ENCODE results near the gene CACNA1H. TPM values are rescaled to one million over a fixed set of nuclear protein-coding genes. Genes with fewer than 3 reads are reported as not detected.
"Not testable (repeated sequence)": the region's sequence is repeated elsewhere in the genome, so short reads cannot be mapped to it uniquely, and the experiment has no call there.

CACNA1H gene
- total RNA-seq, 1 donor from 2014 or later, result 6.7 TPM

DNA sequence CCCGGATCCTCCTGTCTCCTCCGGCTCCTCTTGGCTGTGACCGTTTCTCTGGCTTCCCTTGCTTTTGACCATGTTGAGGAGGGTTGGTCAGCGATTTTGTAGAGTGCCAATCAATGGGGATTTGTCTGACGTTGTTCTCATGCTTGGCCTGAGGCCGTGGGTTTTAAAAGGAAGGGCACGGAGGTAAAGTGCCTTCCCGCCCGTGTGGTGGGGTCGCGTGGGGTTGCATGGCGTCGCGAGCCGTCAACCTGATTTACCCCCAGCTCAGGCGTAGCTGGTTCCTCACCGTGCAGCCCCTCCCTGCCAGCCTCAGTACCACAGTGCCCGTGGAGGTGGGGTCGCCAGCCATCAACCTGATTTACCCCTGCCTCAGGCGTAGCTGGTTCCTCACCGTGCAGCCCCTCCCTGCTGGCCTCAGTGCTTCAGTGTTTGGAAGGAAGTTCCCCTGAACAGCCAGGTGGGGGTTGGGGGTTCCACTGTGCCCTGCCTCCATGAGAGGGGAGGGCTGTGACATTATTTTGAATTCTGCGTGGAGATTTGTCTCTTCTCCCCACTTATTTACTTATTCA is 92.6 kb downstream of the CACNA1H start:
- no peaks in the 10 kb centered on the region for H3K36me3 ChIP-seq (ENCODE audit: control insufficient read depth, insufficient read depth, low read length)
- TF ChIP-seq, protein P1, sequence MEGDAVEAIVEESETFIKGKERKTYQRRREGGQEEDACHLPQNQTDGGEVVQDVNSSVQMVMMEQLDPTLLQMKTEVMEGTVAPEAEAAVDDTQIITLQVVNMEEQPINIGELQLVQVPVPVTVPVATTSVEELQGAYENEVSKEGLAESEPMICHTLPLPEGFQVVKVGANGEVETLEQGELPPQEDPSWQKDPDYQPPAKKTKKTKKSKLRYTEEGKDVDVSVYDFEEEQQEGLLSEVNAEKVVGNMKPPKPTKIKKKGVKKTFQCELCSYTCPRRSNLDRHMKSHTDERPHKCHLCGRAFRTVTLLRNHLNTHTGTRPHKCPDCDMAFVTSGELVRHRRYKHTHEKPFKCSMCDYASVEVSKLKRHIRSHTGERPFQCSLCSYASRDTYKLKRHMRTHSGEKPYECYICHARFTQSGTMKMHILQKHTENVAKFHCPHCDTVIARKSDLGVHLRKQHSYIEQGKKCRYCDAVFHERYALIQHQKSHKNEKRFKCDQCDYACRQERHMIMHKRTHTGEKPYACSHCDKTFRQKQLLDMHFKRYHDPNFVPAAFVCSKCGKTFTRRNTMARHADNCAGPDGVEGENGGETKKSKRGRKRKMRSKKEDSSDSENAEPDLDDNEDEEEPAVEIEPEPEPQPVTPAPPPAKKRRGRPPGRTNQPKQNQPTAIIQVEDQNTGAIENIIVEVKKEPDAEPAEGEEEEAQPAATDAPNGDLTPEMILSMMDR (IDR thresholded peaks at IDR 0.05; ENCODE audit: insufficient read depth, low read length, poor library complexity, severe bottlenecking), result no peak
- no peak for DNase-seq (ENCODE audit: low read depth)
- H3K27me3 ChIP-seq (ENCODE audit: control insufficient read depth, insufficient read depth, low read length), result peaks cover 13% of the 10 kb centered on the region
- H3K4me3 ChIP-seq (ENCODE audit: low read depth, low read length), result no peak overlapping the region

DNA sequence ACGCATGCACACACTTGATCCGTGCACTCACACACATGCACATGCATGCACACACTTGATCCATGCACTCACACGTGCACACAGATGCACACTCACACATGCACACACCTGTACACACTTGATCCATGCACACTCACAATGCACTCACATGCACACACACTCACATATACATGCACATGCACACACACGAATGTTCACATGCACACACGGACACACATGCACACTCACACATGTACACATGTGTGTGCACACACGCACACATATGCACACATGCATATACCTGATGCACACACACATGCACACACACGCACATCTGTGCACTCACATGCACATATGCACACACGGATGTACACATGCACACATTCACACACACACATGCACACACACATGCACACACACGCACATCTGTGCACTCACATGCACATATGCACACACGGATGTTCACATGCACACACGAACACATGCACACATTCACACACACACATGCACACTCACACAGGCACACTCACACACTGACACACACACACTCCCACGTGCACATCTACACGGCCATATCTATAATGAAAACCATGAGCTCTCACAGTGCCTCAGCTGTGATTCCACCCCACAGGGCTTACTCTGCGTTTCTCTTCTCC is 95.1 kb downstream of the CACNA1H start:
- not testable (repeated sequence) for H3K4me3 ChIP-seq (ENCODE audit: low read depth, low read length); DNase-seq (ENCODE audit: low read depth); H3K36me3 ChIP-seq (ENCODE audit: control insufficient read depth, insufficient read depth, low read length)
- peaks cover 13% of the 10 kb centered on the region for H3K27me3 ChIP-seq (ENCODE audit: control insufficient read depth, insufficient read depth, low read length)

DNA sequence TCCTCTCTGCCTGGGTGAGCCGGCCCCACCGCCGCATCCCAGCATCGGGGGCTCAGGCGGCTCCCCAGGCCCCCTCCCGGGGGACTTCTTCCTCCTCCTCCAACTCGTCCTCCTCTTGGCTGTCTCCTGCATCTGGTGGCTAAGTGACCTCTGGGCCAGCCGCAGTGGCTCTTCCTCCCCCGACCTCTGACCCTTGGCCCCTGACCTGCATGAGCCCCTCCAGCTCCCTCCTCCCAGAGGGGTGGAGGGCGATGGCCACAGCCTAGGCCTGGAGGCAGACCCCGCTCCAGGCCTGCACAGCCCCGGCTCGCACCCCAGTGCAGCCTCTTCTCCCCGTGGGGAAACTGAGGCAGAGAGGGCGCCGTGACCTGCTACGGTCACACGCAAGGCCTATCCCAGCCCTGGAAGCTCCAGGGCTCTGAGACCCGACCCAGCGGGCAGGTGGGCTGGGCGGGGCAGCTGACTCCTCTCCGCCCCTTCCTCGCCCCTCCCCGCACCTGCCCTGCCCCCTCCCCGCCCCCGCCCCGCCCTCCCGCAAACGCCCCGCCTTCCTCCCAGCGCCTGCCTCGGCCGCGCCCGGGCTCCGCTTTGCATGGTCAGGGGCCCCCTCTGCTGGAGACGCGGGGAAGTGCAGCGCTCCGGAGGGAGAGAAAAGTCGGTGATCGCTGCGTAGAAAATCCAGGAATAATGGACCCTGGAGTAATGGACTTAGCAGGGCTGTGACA is 96.3 kb downstream of the CACNA1H start:
- not testable (repeated sequence) for H3K4me3 ChIP-seq (ENCODE audit: low read depth, low read length); H3K36me3 ChIP-seq (ENCODE audit: control insufficient read depth, insufficient read depth, low read length); DNase-seq (ENCODE audit: low read depth)
- H3K27me3 ChIP-seq (ENCODE audit: control insufficient read depth, insufficient read depth, low read length), result peaks cover 13% of the 10 kb centered on the region

DNA sequence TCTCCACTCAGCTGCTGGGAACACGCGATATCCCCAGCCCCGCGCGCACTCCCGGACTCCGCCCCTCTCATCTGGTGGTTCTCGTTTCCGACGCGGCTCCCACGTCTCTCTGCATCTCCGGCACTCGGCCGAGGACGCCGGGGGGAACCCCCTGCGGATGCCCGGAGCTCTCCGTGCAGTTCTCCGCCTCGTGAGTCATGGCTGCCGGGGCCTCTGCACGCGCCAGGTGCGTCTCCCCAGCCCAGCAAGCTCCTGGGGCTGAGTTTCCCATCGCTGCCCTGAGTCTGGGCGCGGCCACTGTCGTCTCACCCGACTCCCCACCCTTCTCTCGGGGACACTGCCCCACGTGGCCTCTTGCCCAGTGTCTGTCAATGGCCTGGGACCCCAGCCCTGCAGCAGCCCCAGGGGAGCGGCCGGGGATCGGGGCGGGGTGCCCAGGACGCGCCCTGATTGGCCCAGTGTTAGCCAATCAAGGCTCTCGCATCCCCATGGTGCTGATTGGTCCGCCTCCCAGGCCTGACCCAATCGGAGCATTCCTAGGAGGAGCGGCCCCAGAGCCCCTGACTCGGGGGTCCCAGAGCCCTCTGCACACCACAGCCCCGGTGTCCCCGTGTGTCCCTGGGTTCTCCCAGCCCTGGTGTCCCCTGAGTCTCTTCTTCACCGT is 100.9 kb downstream of the CACNA1H start:
- not testable (repeated sequence) for H3K4me3 ChIP-seq (ENCODE audit: low read depth, low read length); H3K27me3 ChIP-seq (ENCODE audit: control insufficient read depth, insufficient read depth, low read length); H3K36me3 ChIP-seq (ENCODE audit: control insufficient read depth, insufficient read depth, low read length); DNase-seq (ENCODE audit: low read depth)

DNA sequence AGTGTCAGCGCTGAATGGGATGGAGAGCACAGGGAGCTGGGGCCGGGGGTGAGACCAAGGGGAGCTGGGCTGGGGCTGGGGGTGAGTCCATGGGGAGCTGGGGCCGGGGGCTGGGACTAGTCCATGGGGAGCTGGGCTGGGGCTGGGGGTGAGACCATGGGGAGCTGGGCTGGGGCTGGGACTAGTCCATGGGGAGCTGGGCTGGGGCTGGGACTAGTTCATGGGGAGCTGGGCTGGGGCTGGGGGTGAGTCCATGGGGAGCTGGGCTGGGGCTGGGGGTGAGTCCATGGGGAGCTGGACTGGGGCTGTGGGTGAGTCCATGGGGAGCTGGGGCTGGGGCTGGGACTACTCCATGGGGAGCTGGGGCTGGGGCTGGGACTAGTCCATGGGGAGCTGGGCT is 101.9 kb downstream of the CACNA1H start:
- not testable (repeated sequence) for H3K4me3 ChIP-seq (ENCODE audit: low read depth, low read length); H3K36me3 ChIP-seq (ENCODE audit: control insufficient read depth, insufficient read depth, low read length); DNase-seq (ENCODE audit: low read depth)
- H3K27me3 ChIP-seq (ENCODE audit: control insufficient read depth, insufficient read depth, low read length), result peaks cover 11% of the 10 kb centered on the region

DNA sequence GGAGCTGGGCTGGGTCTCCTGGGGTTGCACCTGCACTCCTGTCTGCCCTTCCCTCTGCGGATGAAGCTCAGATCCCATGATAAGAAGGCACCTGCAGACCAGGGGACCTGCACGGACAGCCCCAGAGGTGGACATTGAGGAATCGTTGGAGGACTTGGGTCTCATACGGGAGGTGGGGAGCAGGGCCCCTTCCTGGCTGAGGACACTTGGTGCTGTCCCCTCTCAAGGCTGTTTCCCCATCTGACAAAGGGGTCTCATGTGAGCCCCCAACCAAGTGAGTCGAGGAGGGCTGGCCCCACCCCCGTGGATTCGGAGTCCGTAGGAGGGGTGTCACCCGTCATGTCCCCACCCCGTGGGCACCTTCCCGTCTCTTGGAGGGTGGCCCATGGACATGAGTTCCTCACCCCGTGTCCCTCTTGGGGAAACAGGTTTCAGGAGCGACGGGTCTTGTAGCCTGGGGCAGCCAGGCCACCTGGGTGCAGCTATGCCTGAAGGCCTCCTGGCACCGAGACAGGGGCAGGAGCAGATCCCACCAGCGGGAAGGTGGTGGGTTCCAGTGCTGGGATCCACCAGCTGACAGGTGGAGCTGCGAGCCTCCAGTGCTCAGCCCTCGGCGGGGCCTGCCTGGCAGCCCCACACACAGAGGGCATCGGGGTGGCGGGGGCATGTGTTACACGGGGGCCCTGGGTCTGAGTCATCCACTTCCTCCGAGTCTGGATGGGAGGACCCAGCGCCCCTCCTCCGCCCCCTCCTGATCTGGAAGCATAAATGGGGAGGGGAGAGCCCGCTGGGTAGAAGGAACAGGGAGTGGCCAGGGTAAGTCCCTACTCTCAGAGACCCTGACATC is 102.6 kb downstream of the CACNA1H start, which contains the start of gene TPSD1:
TSS of gene TPSD1 (plus strand) at position 794 of the 847 bp plus-strand sequence. CDS start 212 bp downstream, outside the sequence.
- H3K27me3 ChIP-seq (ENCODE audit: control insufficient read depth, insufficient read depth, low read length), result peaks cover 18% of the 10 kb centered on the region
- H3K4me3 ChIP-seq (ENCODE audit: low read depth, low read length); DNase-seq (ENCODE audit: low read depth); H3K36me3 ChIP-seq (ENCODE audit: control insufficient read depth, insufficient read depth, low read length): not testable (repeated sequence)

DNA sequence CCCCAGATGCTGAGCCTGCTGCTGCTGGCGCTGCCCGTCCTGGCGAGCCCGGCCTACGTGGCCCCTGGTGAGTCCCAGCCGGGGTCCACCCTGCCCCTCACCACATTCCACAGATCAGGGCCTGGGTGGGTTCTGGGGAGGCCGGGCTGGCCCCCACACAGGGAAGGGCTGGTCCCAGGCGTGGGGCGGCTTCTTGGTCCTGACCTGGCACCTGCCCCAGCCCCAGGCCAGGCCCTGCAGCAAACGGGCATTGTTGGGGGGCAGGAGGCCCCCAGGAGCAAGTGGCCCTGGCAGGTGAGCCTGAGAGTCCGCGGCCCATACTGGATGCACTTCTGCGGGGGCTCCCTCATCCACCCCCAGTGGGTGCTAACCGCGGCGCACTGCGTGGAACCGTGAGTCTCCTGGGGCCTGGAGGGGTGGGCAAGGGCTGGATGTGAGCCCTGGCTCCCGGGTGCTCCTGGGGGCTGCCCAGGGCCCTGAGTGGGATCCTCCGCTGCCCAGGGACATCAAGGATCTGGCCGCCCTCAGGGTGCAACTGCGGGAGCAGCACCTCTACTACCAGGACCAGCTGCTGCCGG is 103.5 kb downstream of the CACNA1H start:
- peaks cover 27% of the 10 kb centered on the region for H3K27me3 ChIP-seq (ENCODE audit: control insufficient read depth, insufficient read depth, low read length)
- H3K4me3 ChIP-seq (ENCODE audit: low read depth, low read length); H3K36me3 ChIP-seq (ENCODE audit: control insufficient read depth, insufficient read depth, low read length); DNase-seq (ENCODE audit: low read depth): not testable (repeated sequence)

DNA sequence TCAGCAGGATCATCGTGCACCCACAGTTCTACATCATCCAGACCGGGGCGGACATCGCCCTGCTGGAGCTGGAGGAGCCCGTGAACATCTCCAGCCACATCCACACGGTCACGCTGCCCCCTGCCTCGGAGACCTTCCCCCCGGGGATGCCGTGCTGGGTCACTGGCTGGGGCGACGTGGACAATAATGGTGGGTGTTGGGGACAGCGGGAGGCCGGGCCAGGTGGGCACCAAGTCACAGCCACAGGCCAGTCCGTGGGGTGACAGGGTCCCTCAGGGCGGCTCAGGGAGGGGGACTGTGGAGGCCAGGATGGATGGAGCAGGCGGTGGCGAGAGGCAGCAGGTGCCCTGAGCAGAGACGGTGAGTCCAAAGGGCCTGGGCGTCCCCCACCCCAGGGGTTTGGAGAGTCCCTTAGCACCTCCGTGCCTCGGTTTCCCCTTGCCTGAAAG is 104.0 kb downstream of the CACNA1H start:
- Histone ChIP-seq H3K27me3 (ENCODE audit: control insufficient read depth, insufficient read depth, low read length) (peaks cover 32% of the 10 kb centered on the region), H3K4me3 (ENCODE audit: low read depth, low read length) (no peak overlapping the region), H3K36me3 (ENCODE audit: control insufficient read depth, insufficient read depth, low read length) (no peaks in the 10 kb centered on the region)
- TF ChIP-seq, protein P1 (IDR thresholded peaks at IDR 0.05; ENCODE audit: insufficient read depth, low read length, poor library complexity, severe bottlenecking), result no peak
- DNase-seq (ENCODE audit: low read depth), result no peak
